NCI-H2227 (cell line): Measurements from ENCODE around the gene MPP3.
A peak's percentile ranks its signal among the peaks of the same experiment; 100 is the strongest.
"Not testable (repeated sequence)": the region's sequence is repeated elsewhere in the genome, so short reads cannot be mapped to it uniquely, and the experiment has no call there.

Source experiments
- DNase-seq: peaks from one replicate; lab custom pipeline; 2025; ENCODE audit not compliant: unreplicated experiment; lab: John Stamatoyannopoulos, UW

The MPP3 gene, protein sequence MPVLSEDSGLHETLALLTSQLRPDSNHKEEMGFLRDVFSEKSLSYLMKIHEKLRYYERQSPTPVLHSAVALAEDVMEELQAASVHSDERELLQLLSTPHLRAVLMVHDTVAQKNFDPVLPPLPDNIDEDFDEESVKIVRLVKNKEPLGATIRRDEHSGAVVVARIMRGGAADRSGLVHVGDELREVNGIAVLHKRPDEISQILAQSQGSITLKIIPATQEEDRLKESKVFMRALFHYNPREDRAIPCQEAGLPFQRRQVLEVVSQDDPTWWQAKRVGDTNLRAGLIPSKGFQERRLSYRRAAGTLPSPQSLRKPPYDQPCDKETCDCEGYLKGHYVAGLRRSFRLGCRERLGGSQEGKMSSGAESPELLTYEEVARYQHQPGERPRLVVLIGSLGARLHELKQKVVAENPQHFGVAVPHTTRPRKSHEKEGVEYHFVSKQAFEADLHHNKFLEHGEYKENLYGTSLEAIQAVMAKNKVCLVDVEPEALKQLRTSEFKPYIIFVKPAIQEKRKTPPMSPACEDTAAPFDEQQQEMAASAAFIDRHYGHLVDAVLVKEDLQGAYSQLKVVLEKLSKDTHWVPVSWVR

DNA sequence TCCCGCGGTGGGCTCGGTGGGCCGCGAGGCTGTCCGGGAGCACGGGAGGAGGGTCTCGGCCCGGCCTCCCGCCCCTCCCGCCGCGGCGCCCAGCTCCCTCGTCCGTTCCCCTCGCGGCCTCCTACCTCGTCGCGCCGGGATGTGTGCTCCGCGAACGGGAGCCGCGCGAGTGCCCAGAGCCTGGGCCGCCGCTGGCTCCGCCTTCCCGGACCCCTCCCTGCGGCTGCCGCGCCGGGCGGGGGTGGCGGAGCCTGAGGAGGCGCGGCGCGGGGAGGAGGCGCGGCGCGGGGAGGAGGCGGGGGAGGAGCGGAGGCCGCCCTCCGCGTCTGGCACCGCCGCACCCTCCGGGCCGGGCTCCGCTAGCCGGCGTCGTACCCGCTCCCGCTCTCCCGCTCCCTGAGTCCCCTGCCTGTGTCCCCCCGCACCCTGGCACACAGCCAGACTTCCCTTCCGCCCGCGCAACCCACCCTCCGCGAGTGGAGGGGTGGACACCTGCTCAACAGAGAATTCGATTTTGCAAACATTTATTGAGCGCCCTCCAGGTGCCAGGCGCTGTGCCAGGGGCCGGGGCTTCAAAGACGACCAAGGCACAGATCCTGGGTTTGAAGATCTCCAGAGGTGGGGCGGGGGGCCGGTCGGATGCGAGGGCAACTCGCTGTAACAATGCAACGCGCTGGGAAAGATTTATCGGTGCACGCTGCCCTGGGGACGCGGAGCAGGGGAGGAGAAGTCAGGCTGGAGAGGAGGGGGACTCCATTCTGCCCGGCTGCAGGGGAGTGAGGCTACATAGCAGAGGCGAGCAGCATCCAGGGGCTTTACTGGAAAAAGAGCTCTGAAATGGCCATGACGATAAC is at the start of gene MPP3:
MPP3 (minus strand) TSS at position 171 of the 854 bp plus-strand sequence. CDS start 1,240 bp downstream, outside the sequence.
- peak; percentile 93 for DNase-seq

DNA sequence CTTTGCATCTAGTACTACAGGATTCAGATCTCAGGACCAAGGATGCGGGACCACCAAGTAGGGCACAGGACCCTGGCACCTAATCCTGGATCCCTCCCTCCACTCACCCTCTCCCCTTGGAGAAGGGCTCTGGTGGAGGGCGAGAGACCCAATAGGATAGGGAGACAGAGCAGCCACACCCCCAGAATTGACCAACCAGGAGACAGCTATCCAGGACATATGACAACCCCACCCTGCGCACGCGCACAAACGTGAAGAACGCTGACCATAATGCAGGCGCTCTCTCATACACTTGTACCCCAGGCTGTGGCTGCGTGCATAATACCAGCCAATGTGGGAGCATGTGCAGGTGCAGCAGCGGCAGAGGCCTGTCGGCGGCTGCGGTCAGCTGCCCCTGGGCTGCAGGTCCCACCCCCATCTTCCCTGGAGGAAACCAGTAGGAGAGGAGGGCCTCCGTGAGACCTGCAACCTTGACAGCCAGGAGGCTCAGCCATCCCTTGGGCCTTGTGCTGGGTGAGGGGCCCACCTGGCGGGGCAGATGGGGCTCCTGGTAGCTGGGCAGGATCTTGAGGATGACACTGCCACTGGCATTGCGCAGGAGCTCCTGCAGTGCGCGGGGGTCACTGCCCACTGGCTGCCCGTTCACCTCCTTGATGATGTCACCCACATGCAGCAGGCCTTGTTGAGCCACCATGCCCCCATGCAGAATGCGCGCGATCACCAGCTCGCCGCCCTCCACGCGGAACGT is 49.0 kb upstream of the MPP3 start:
- no peak for DNase-seq

DNA sequence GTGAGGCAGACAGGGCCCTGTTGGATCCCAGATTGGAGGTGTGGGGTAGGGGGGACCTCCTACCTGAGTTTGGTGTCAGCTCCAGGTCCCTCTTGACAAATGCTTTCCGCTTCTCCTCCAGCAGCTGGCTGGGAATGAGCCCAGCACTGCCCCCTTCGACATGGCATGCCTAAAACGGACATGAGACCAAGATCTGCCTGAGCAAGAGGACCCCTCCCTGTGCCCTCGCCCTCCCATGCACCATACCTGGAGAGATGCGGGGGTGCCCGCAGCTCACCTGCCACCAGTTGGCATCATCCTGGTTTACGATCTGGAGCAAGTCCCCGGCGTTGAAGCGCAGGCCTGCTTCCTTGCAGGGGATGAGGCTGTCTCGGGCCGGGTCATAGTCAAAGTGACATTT is 48.2 kb upstream of the MPP3 start:
- no peak for DNase-seq

DNA sequence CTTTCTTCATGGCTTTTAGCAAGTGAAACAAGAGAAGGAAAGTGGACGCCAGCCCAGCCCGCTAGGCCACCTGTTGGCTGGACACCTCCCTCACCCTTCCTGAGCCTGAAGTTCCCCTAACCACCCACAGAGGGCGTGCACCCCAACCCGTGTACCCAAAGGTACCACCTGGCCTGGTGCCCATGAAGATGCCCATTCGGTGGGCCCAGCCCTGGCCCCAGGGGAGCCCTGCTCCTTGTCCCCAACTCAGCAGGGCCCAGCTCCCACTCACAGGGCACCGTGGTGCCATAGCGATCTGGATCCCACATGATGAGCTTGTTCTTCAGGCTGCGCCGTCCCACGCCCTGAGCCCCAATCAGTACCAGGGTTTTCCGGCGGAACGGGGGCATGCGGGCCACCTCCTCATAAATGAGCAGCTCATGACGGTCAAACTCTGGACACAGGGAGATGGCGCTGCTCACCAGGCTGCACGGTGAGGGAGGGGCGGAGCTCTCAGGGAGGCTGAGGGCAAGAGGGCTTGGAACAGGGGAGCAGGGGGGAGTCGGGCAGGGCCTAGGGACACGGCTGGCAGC is 47.6 kb upstream of the MPP3 start:
- DNase-seq: peak; percentile 41

DNA sequence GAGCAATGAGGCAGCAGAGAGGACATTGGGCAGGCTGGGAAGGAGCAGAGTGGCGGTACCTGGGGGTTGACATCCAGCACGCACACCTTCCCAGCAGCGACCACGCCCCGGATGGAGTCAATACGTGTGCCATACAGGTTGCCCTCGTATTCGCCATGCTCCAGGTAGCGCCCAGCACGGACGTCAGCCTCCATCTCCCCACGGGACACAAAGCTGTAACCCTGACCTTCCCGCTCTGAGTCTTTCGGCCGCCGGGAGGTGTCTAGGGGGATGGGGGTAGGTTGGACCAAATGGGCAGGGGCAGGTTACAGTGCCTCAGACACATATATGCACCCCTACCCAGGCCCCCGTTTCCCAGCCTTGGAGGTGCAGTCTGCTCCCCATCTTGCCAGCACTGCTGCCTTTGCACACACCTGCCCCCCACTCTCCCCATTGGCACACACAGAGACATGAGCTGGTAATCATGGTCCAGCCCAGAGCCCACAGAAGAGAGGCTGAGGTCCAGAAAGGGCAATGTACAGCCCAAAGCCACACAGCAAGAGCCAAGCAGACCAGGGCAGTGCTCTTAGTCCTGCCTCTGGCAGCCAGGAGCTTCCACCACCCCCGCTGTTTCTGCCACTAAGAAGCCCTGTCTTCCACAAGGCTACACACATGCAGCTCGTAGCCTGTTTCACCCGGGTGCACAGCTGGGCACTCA is 46.9 kb upstream of the MPP3 start:
- DNase-seq: no peak

DNA sequence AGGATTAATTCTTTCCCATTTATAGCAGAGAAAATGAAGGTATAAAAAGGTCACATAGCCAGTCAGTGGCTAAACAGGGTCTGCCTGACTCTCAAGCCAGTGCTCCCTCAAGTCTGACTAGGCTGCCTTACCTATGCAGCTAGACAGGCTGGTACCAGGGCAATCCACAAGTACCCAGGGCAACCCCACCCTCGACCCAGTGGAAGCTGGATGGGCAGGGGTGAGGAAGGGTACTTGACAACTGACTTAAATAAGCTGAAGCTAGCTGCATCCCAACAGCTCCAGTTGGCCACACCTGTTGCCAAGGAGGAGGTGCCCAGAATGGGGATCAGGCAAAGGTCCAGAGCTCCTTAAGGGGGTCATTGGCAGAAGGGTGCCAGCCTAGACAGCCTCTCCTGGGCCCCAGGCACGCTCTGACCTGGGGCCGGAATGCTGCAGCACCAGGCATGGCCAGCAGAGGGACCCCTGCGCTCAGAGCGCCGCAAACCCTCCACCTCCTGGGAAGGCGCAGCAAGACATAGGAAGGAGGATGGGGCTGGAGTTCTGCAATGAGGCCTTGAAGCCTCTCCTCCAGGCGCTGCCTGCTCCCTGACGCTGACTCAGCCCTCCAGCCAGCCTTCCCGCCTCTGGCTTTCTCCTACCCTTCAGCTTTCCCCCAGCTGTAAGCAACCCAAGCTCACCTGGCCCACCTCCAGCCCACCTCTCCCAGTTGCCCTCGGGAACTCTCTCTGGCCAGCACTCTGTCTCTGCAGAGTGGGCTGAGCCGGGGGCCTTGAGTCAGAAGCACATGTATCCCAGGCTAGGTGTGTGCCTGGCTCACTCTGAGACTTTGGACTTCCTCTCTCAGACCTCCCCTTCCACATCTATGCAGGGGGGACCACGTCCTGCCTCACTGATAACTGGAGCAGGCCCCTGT is 45.6 kb upstream of the MPP3 start:
- DNase-seq: peak; percentile 85

DNA sequence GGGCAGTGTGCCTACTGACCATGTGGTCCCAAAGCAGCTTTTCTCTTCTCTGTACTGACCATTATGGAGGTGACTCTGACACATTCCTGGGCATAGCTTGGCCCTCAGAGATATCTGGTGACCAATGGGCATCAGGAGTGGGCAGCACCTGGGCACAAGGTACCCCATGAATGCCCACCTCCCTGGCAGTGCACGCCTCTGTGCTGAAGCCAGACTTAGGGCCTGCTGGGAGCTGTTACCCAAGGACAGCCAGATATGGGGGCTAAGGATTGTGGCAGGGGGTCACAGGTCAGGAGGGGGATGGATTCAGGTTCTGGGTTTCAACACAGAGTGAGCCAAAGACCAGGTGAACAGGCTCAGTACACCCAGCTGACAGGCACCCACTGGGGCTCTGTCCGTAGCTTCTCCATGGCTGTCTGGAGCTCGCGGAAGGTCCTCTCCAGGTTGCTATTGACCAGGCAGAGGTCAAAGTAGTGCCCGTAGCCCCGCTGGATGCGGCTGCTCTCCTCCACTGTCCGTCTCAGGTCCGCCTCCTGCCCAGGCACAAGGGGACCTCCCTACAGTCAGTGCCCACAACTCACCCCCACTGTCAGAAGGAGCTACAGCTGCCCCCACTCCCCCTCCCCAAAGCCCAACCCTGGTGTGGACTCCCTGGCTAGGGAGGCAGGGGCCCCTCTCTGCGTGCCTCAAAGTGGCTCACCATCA is 44.7 kb upstream of the MPP3 start:
- no peak for DNase-seq

DNA sequence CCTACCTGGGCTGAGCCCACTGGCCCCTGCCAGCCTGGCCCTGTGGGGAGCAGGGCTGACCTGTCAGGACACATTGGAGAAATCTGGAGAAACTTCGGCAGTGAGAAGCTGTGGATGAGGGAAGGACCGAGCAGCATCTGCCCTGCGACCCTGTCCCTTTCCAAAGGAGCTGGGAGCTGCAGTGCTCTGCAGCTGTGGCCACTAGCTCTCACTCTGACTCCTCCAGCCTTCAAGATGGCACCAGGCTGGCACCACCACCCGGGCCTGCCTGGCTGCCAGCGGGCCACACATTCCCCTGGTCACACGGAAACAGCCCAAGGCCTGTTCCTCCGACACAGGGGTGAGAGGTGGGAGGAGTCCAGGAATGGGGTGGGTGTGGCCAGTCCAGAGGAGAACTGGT is 44.1 kb upstream of the MPP3 start:
- no peak for DNase-seq

DNA sequence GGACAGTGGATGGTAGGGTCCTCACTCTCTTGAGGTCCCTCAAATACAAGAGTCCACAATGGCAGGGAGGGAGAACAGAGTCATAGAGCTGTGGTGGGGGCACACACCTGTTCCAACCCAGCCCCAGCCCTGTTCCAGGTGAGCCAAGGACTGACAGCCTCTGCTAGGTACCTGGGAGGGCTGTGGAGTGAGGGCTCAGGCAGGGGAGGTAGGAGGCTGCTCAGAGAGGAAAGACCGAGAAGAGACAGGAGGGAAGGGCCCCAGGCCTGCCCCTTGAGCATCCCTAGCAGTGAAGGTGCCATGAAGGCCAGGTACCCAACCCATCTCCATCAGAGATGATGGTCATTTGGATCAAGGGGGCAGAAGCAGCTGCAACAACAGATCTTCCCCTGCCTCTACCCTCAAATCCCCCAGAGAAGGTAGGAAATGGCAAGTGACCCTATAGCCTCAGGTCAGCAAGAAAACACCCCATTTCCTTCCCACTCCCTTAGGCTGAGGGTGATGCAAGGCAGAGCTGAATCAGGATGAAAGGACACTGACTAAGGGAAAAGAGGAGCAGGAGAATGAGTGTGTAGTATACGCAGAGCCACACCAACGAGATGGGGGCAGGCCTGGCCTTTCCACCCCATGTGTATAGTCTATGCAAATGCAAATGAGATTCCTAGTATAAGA is 42.7 kb upstream of the MPP3 start:
- no peak for DNase-seq

DNA sequence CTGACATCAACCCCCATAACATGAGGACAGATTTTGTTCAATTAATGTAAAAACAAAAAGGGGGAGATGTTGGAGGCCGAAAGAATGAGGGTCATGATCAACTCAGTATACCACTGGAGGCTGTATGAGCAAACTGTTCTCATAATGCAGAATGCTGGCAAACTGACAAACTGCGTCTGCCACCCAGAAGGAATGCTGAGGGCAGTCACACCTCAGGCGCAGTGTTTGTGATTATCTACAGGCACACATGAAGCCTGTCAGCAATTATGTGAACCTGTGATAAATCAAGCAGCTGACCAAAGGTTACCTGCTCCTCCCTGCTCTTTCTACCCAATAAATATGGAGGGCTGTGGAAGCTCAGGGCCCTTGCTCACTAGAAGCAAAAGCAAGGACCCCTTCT is 41.3 kb upstream of the MPP3 start:
- no peak for DNase-seq

DNA sequence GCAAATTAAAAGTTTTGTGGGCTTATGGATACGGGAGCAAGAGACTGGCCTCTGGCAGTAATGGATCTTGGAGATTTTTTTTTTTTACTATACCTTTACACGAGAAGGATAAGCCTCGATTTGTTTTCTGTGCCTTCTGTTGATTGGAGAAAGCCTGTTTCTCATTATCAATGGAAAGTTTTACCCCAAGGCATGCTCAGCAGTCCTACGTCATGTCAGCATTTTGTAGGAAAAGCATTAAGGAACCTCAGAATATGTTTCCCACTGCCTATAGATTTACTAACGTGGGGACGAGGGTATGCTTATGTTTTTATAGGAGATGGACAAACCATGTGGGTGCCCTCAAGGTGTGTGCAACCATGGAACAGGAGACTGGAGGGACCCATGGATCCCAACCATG is 40.9 kb upstream of the MPP3 start:
- no peak for DNase-seq

DNA sequence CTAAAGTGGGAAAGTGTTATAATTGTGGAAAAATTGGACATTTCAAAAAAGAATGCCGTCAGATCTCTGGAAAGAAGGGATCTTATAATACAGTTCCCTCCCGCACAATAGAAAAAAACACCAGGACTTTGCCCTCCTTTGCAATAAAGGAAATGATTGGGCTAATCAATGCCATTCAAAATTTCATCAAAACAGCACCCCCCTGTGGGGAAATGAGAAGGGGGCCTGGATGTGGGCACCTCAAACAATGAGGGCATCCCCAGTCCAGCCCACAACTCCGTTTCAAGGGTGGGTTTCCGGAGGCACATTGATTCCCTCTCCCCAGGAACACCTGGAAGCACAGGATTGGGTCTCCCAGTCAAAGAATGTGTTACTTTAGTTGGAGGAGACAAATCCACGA is 40.1 kb upstream of the MPP3 start:
- no peak for DNase-seq

DNA sequence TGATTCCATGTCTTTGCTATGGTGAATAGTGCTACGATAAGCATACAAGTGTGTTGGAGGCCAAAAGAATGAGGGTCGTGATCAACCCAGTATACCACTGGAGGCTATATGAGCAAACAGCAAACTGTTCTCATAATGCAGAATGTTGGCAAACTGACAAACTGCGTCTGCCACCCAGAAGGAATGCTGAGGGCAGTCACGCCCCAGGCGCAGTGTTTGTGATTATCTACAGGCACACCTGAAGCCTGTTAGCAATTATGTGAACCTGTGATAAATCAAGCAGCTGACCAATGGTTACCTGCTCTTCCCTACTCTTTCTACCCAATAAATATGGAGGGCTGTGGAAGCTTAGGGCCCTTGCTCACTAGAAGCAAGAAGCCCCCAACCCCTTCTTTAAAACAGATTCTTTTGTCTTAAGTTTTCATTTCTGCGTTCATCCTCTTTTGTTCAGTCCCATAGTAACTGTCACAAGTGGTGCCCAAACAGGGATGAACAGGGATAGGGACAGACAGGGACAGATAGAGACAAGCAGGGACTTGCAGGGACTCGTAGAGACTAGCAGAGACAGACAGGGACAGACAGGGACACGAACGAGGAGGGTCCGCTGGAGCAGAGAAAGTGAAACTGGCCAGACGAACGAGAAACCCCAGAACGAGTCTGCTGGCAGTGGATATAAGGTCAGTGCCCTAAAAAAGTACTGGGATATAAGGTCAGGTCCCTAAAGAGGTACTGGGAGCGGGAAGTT is 39.2 kb upstream of the MPP3 start:
- DNase-seq: no peak

DNA sequence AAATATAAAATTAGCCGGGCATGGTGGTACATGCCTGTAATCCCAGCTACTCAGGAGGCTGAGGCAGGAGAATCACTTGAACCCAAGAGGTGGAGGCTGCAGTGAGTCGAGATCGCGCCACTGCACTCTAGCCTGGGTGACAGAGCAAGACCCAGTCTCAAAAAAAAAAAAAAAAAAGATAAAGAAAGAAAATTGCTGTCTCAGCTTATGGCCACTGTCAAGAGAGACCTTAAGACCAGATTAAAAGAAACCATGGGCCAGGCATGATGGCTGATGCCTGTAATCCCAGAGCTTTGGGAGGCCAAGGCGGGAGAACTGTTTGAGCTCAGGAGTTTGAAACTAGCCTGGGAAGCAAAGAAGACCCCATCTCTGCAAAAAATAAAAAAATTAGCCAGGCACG is 36.1 kb upstream of the MPP3 start:
- DNase-seq: not testable (repeated sequence)

DNA sequence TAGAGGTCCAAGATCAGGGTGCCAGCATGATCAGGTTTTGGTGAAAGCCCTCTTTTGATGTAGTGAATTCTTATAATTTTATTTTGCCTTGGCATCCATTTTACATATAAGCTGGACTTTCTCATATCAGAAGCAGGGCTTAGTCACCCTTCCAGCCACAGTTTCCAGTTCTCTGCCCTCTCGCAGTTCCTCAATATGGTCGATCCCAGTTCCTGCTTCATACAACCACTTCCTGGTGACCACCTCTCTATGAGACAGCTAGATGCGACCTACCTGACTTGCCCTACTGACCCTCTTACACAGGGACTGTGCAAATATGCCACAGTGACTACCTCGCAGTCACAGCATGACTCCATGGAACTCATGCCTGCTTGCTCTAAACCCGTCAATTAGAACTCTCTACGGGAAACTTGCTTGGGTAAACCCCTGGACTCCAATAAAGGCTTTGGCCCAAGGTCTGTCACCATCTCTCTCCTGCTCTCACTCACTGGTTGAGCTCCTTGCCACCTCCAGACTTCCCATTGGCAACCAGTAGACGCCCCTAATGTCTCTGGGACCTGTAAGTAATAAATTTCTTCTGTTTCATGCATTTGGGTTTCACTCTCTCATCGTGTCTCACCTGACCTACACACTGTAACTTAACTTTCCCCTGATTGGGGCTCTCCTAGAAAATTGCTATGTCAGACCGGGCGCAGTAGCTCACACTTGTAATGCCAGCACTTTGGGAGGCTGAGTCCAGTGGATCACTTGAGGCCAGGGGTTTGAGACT is 35.5 kb upstream of the MPP3 start:
- DNase-seq: no peak

DNA sequence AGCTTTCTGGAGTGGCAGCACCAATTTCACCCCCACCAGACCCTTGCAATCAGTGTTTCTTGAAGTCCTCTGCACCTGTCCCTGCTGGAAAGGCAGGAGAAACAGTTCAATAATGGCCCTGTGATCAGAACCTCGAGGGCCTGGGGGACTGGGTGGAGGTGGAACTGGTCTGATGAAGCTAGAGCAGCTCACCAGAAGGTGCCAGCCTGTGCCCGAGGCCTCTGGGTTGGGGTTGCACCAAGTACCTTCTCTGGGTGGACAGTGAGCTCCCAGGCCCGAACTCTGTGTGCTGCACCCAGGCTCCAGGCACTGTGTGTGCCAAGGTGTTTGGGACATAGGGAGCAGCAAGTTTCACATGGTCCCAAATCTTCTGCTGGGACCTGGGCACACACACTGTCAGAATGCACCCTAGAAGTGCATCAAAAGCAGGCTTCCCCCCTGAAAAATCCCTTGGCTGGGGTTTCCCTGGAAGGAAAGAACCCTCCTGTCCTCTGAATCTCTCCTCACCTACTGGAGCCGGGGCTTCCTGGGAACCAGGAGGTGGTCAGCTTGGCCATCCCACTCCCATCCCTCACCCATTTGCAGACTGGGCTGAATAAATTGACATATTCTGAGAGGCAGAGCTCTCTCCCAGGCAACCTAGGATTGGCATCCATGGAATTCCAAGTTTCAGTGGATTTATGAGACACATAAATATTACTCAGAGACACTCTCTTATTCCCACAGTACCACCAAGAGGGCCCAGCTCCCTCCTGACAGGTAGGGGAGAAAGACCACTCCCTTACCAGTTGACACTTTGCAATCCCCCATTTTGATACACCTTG is 31.4 kb upstream of the MPP3 start:
- DNase-seq: no peak
